H1 (cell line): ENCODE data around the gene IRF5. TPM values are rescaled to one million over a fixed set of nuclear protein-coding genes. Genes with fewer than 3 reads are reported as not detected.

Experiments
- CTCF ChIA-PET: fragments of 300-600 bp; sonication (Branson Sonifier 250); formaldehyde crosslinking; loops from one replicate; lab custom pipeline; 2021; ENCODE audit not compliant: partially characterized antibody; lab: Charles Lee
- POLR2A ChIA-PET: fragments of 300-600 bp; sonication (Branson Sonifier 250); formaldehyde crosslinking; loops from one replicate; lab custom pipeline; 2021; ENCODE audit warnings: inconsistent platforms; ENCODE audit not compliant: partially characterized antibody; lab: Charles Lee
- DNase-seq, 2 experiments: peaks; one replicate each; pipeline versions ENCODE4 v3.0.0 to v3.0.0-alpha.2; 2010 to 2022; ENCODE audit warnings: low spot score in 2 of 2, low read depth in 1 of 2, mixed read lengths in 1 of 2
- FAIRE-seq: peaks from 2 replicates; lab custom pipeline; 2011; peaks lifted over from hg19 to GRCh38; lab: Jason Lieb, UNC
- H2AFZ ChIP-seq: 2 replicates; pipeline ENCODE4 v1.8.1; 2012; ENCODE audit warnings: low read length, inconsistent platforms
- H2AK5ac ChIP-seq: 2 replicates; pipeline ENCODE4 v1.6.1; 2013; ENCODE audit warnings: low read depth, low read length
- H2BK120ac ChIP-seq: replicated peaks from 2 replicates; pipeline ENCODE3; 2013; ENCODE audit warnings: low read depth, low read length, inconsistent platforms
- H2BK12ac ChIP-seq: 2 replicates; pipeline ENCODE4 v1.6.1; 2013; ENCODE audit warnings: low read depth, low read length
- H2BK15ac ChIP-seq: 2 replicates; pipeline ENCODE4 v1.6.1; 2013; ENCODE audit warnings: low read length
- H2BK20ac ChIP-seq: 2 replicates; pipeline ENCODE4 v1.6.1; 2013; ENCODE audit warnings: low read length
- H2BK5ac ChIP-seq: 2 replicates; pipeline ENCODE4 v1.6.1; 2013; ENCODE audit warnings: low read depth, low read length
- H3K14ac ChIP-seq: 2 replicates; pipeline ENCODE4 v1.6.1; 2013; ENCODE audit warnings: inconsistent platforms; ENCODE audit not compliant: insufficient read length
- H3K18ac ChIP-seq: 2 replicates; pipeline ENCODE4 v1.6.1; 2013; ENCODE audit warnings: low read length; ENCODE audit errors: extremely low read depth
- H3K23ac ChIP-seq: 2 replicates; pipeline ENCODE4 v1.6.1; 2013; ENCODE audit warnings: inconsistent platforms; ENCODE audit not compliant: insufficient read length
- H3K23me2 ChIP-seq: 2 replicates; pipeline ENCODE4 v1.6.1; 2013; ENCODE audit warnings: low read depth, low read length
- H3K27ac ChIP-seq: 2 replicates; pipeline ENCODE4 v1.6.1; 2011; ENCODE audit warnings: low read depth, low read length, inconsistent platforms
- H3K27me3 ChIP-seq, 4 experiments: replicated peaks in 1 of 4; 1 replicate in 1 of 4; 2 replicates in 3 of 4; pipeline versions ENCODE4 v1.6.1 to v1.8.1; 2011 to 2013; ENCODE audit warnings: low read length in 3 of 4, mild to moderate bottlenecking in 3 of 4, inconsistent platforms in 2 of 4, mixed read lengths in 2 of 4, moderate library complexity in 1 of 4; ENCODE audit not compliant: control insufficient read depth in 3 of 4, insufficient read depth in 3 of 4; ENCODE audit errors: extremely low read depth in 1 of 4
- H3K36me3 ChIP-seq, 4 experiments: 2 replicates each; pipeline versions ENCODE4 v1.6.1 to v1.8.1; 2011 to 2013; ENCODE audit warnings: mild to moderate bottlenecking in 4 of 4, low read length in 3 of 4, moderate library complexity in 2 of 4, control low read depth in 1 of 4, inconsistent platforms in 1 of 4; ENCODE audit not compliant: insufficient read depth in 4 of 4, control insufficient read depth in 2 of 4
- H3K4ac ChIP-seq: replicated peaks from 2 replicates; pipeline ENCODE3; 2013; ENCODE audit warnings: low read length, low read depth, mixed read lengths, inconsistent platforms; ENCODE audit not compliant: insufficient read length
- H3K4me1 ChIP-seq, 4 experiments: replicated peaks in 1 of 4; 1 replicate in 1 of 4; 2 replicates in 3 of 4; pipeline versions ENCODE4 v1.6.1 to v1.8.1; 2011 to 2013; ENCODE audit warnings: low read length in 3 of 4, inconsistent platforms in 2 of 4, mixed read lengths in 1 of 4; ENCODE audit not compliant: insufficient read depth in 4 of 4, control insufficient read depth in 3 of 4
- H3K4me2 ChIP-seq, 2 experiments: 2 replicates each; pipeline versions ENCODE4 v1.6.1 to v1.8.1; 2011 to 2013; ENCODE audit warnings: low read depth in 2 of 2, low read length in 2 of 2, control low read depth in 1 of 2, inconsistent platforms in 1 of 2, mild to moderate bottlenecking in 1 of 2; ENCODE audit not compliant: insufficient read depth in 1 of 2
- H3K4me3 ChIP-seq, 4 experiments: fragments of 200-600, 300-600 bp in 1 of 4; sonication (generic), shearing (Covaris generic), sonication (Bioruptor Twin) in 1 of 4; 2 replicates each; pipeline versions ENCODE4 v1.5.1 to v1.8.1; 2011 to 2016; ENCODE audit warnings: low read length in 4 of 4, low read depth in 3 of 4, control low read depth in 2 of 4, inconsistent platforms in 2 of 4, mild to moderate bottlenecking in 2 of 4, mixed read lengths in 1 of 4, moderate library complexity in 1 of 4; ENCODE audit not compliant: insufficient read depth in 2 of 4; ENCODE audit errors: extremely low read depth in 1 of 4
- H3K56ac ChIP-seq: replicated peaks from 2 replicates; pipeline ENCODE3; 2013; ENCODE audit warnings: low read depth, mild to moderate bottlenecking, mixed read lengths, low read length, inconsistent platforms; ENCODE audit not compliant: insufficient read length
- H3K79me1 ChIP-seq: 2 replicates; pipeline ENCODE4 v1.6.1; 2013; ENCODE audit warnings: low read depth, low read length, control low read depth
- H3K79me2 ChIP-seq, 2 experiments: 2 replicates each; pipeline versions ENCODE4 v1.6.1 to v1.8.1; 2012 to 2013; ENCODE audit warnings: low read length in 2 of 2, mild to moderate bottlenecking in 2 of 2, inconsistent platforms in 1 of 2; ENCODE audit not compliant: insufficient read depth in 2 of 2, control insufficient read depth in 1 of 2
- H3K9ac ChIP-seq, 4 experiments: replicated peaks in 1 of 4; 1 replicate in 1 of 4; 2 replicates in 3 of 4; pipeline versions ENCODE4 v1.6.1 to v1.8.1; 2011 to 2013; ENCODE audit warnings: low read depth in 3 of 4, low read length in 3 of 4, control low read depth in 2 of 4, mild to moderate bottlenecking in 2 of 4, moderate library complexity in 2 of 4, inconsistent platforms in 1 of 4; ENCODE audit errors: extremely low read depth in 1 of 4
- H3K9me3 ChIP-seq, 2 experiments: 2 replicates each; pipeline versions ENCODE4 v1.6.1 to v1.8.1; 2012 to 2013; ENCODE audit warnings: mild to moderate bottlenecking in 2 of 2, moderate library complexity in 2 of 2, control low read depth in 1 of 2, inconsistent platforms in 1 of 2, low read depth in 1 of 2, low read length in 1 of 2, mixed read lengths in 1 of 2; ENCODE audit not compliant: insufficient read depth in 2 of 2
- H4K20me1 ChIP-seq, 2 experiments: replicated peaks in 1 of 2; 2 replicates each; pipeline versions ENCODE3 to v1.8.1; 2011 to 2013; ENCODE audit warnings: inconsistent platforms in 2 of 2, low read length in 2 of 2, mild to moderate bottlenecking in 1 of 2; ENCODE audit not compliant: insufficient read depth in 2 of 2, control insufficient read depth in 1 of 2
- H4K5ac ChIP-seq: 2 replicates; pipeline ENCODE4 v1.6.1; 2013; ENCODE audit warnings: low read length, low read depth, mixed read lengths, inconsistent platforms; ENCODE audit not compliant: insufficient read length
- H4K8ac ChIP-seq: 2 replicates; pipeline ENCODE4 v1.8.0; 2013; ENCODE audit warnings: mild to moderate bottlenecking, moderate library complexity, low read length, inconsistent platforms; ENCODE audit not compliant: insufficient read depth; ENCODE audit errors: extremely low read depth
- H4K91ac ChIP-seq: replicated peaks from 2 replicates; pipeline ENCODE3; 2013; ENCODE audit warnings: low read length, mixed read lengths, inconsistent platforms; ENCODE audit not compliant: insufficient read length
- ATF3 ChIP-seq: IDR thresholded peaks from 2 replicates; pipeline ENCODE4 v1.6.1; 2011; ENCODE audit warnings: low read depth, mild to moderate bottlenecking, low read length; ENCODE audit not compliant: insufficient read depth
- CBX8 ChIP-seq: fragments of 300-800, 300-1000 bp; sonication (generic); IDR thresholded peaks from 2 replicates; pipeline ENCODE4 v1.7.1; 2016; ENCODE audit warnings: low read depth, low read length, borderline replicate concordance
- PHF8 ChIP-seq: fragments of 200-600 bp; sonication (generic); conservative IDR thresholded peaks from 2 replicates; pipeline ENCODE4 v1.7.1; 2012; ENCODE audit warnings: low read depth, mild to moderate bottlenecking, inconsistent platforms, low read length, moderate library complexity
- WGBS, 2 experiments: shearing (Covaris generic) in 1 of 2; methylation state at CpG; one replicate each; pipeline versions ENCODE4 v1.1.6 to v1.1.7; 2013 to 2015; ENCODE audit warnings: low lambda C conversion rate in 2 of 2, mixed read lengths in 2 of 2, inconsistent platforms in 1 of 2, low coverage in 1 of 2, missing lambda C conversion rate in 1 of 2; ENCODE audit not compliant: insufficient replicate concordance in 2 of 2, insufficient coverage in 1 of 2, insufficient read length in 1 of 2; ENCODE audit errors: extremely low coverage in 1 of 2, missing lambda C conversion rate in 1 of 2; 5-methylcytosine and 5-hydroxymethylcytosine counted together
- polyA plus RNA-seq, 7 experiments: library from polyadenylated mRNA; depleted of rRNA in 3 of 7; stranded (reverse) in 5 of 7; unstranded in 2 of 7; fragments of >200 nt in 5 of 7; fragments of 200-250 nt in 2 of 7; gene quantifications; 1 replicate in 5 of 7; 2 replicates in 1 of 7; 4 replicates in 1 of 7; pipeline versions ENCODE4 v1.2.1 to v1.2.3, GENCODE V29; 2011 to 2013; ENCODE audit warnings: missing spikeins in 2 of 7, mixed read lengths in 2 of 7
- total RNA-seq: library from RNA; stranded (reverse); fragmentation: NEBNext Ultra II Directional; extraction: Animal tissue kit (Norgen Biotek cat#: 25700); gene quantifications from 2 replicates; pipeline ENCODE4 v1.2.1, GENCODE V29; 2021

Gene IRF5
- total and polyA plus RNA-seq, 2 of the 8 experiments (the other 6 are each of a cell fraction or from before 2014, with no cell fraction given), result 0.28 to 1.1 TPM

DNA sequence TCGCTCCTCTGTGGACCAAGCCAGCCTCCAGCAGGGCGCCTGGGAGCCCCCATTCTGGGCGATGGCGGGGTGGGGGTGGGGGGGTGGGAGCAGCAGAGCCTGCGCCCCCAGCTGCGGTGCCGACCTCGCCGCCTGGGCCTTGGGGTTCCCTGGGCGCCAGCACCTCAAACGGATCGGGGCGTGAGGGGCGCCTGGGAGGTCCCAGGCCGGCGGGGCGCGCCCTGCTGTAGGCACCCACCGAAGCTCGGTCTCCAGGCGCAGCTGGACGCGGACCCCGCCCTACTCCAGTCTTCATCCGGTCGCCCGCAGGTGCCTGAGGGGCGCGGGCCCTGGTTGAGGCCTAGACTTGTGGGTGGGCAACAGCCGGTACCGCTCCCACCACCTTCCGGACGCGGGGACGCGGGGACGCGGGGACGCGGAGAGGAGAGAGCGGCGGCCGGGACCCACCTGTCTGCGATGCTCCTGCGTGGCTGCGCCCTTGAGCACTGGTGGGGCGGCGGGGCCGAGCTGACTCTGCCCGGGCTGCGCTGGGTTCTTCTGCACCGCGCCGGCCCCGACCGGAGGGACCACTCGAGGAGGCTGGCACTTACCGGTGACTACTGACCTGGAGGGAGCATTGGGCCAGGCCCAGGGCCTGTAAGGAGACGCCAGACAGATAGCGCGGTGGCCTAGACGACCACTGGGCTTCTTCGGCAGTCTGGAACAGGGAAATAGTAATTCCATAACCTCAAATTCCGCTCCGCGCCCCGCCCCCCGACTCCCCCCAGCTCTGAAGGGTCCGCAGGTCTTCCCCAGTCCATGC lies 21.7 kb upstream of the IRF5 start:
- Histone ChIP-seq H3K14ac (no peak overlapping the region), H3K27me3 (peaks cover 27 to 53% (median 41%) of the 10 kb centered on the region in 4 experiments), H4K91ac (no peak overlapping the region), H3K4me1 (peaks cover 0 to 28% (median 13%) of the 10 kb centered on the region in 4 experiments; a peak in 6 of 7 replicates), H3K4me3 (peak overlapping the region; percentile 44 to 64 (median 50)), H2AFZ (no peak overlapping the region; the same call in 1 of the 2 replicates), H3K27ac (no peak overlapping the region), H3K56ac (no peak overlapping the region), H2BK12ac (no peak overlapping the region), H3K9ac (no peak overlapping the region), H4K20me1 (peaks cover 0 to 1% of the 10 kb centered on the region in 2 experiments), H2BK15ac (no peak overlapping the region), H3K4ac (no peak overlapping the region), H2BK20ac (no peak overlapping the region), H2BK5ac (no peak overlapping the region), H2BK120ac (no peak overlapping the region), H2AK5ac (no peak overlapping the region), H3K79me1 (no peaks in the 10 kb centered on the region), H4K5ac (no peak overlapping the region), H3K23me2 (peaks cover 5% of the 10 kb centered on the region; the same call in 1 of the 2 replicates), H3K18ac (peak overlapping the region; percentile 32; the same call in 1 of the 2 replicates), H3K9me3 (no peaks in the 10 kb centered on the region), H3K4me2 (peak overlapping the region; percentile 86 to 92), H3K36me3 (no peaks in the 10 kb centered on the region), H3K79me2 (no peaks in the 10 kb centered on the region), H3K23ac (no peak overlapping the region), H4K8ac (peak overlapping the region; percentile 54; the same call in 1 of the 2 replicates)
- CTCF ChIA-PET, result interaction anchor here (0.6 to 1.6 kb wide), 6 partner anchors 8 to 1980 kb away, joined by 3 to 7 read pairs (median 4); no protein-coding TSS in a partner anchor
- POLR2A ChIA-PET, result interaction anchor here (0.8 kb wide), 1 partner anchor 17 kb away, joined by 3 read pairs; no protein-coding TSS in a partner anchor
- 11% methylated on average over 37 of the region's 69 CpGs; no CpG with 5 or more reads in 1 of the 2 experiments for WGBS, 2 experiments
- no peak for FAIRE-seq
- DNase-seq, result peak in 1 of 2 experiments; percentile 69
- TF ChIP-seq CBX8 (no peak), ATF3 (no peak), PHF8 (no peak)
